ENCODE results near the gene ARIH2. TPM values are rescaled to one million over a fixed set of nuclear protein-coding genes. Genes with fewer than 3 reads are reported as not detected.
A peak's percentile ranks its signal among the peaks of the same experiment; 100 is the strongest.

ARIH2 gene
- total RNA-seq, 1 donor from 2014 or later = 124 TPM

DNA sequence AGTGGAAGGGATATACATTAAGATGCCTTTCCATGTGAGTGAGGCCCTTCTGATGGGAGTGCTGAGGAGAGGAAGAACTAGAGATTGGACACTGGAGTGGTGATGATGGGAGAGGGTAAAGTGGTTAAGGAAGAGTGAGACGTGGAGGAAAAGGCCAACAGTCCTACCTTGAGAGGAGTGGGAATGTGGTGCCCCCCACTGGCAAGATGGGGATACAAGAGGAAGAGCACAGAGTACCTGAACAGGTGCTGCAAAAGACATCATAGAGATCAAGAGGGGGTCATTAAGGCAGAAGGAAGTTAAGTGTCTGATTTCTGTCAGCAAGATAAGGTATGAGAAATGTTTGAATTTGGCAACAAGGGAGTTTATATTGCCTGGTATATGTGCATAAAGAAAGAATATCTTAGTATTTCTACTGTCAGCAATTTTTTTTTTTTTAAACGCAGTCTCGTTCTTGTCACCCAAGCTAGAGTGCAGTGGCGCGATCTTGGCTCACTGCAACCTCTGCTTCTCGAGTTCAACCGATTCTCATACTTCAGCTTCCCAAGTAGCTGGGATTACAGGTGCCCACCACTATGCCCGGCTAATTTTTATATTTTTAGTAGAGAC, 34.0 kb downstream of the ARIH2 start:
- H3K36me3 ChIP-seq (ENCODE audit: control insufficient read depth, insufficient read depth, low read length) = peaks cover 8% of the 10 kb centered on the region
- peak; percentile 31 for DNase-seq (ENCODE audit: low read depth)
- no peaks in the 10 kb centered on the region for H3K27me3 ChIP-seq (ENCODE audit: control insufficient read depth, insufficient read depth, low read length)
- no peak for FAIRE-seq
- no peak overlapping the region for H3K4me3 ChIP-seq (ENCODE audit: low read depth, low read length)
- TF ChIP-seq CTCF (IDR thresholded peaks at IDR 0.05; ENCODE audit: insufficient read depth, low read length, severe bottlenecking) = peak; percentile 36

DNA sequence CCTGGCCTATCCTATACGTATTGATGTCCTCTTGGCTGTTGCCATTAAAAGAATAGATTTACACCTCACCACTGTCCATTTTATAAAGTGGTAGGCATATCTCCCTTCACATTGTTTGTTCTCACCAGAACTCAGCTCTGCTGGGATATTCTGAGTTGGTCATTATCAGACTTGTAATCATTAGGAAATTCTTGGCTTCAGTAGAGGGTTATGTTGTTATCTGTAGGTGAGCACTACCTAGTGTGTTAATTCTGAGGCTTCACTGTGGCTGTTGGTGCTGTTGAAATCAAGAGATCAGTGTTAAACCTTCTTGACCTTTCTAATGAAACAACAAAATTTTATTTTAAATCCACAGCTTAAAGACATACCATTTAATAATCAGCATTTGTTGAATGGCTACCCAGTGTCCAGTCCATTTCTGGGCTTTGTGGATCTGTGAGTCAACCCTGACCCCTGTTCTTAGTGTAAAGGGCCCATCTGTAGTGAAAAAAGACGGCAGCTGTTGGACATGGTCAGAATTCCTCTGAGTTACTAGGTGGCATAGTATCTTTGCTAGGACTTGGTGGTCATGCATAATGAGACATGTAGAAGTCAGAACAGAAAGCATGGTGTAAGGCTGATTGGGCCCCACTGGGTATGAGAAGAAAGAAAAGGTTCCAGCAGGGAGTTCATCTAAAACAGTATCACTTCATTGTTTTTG, 38.5 kb downstream of the ARIH2 start:
- TF ChIP-seq CTCF (IDR thresholded peaks at IDR 0.05; ENCODE audit: insufficient read depth, low read length, severe bottlenecking) = no peak
- H3K36me3 ChIP-seq (ENCODE audit: control insufficient read depth, insufficient read depth, low read length) = peaks cover 12% of the 10 kb centered on the region
- DNase-seq (ENCODE audit: low read depth) (no peak), FAIRE-seq (no peak)
- H3K4me3 ChIP-seq (ENCODE audit: low read depth, low read length) = no peak overlapping the region
- H3K27me3 ChIP-seq (ENCODE audit: control insufficient read depth, insufficient read depth, low read length) = no peaks in the 10 kb centered on the region

GRCh38 chr3:48960841-48961413, 42.3 kb downstream of the ARIH2 start:
- DNase-seq (ENCODE audit: low read depth) (no peak), FAIRE-seq (no peak)
- Histone ChIP-seq H3K4me3 (ENCODE audit: low read depth, low read length) (no peak overlapping the region), H3K36me3 (ENCODE audit: control insufficient read depth, insufficient read depth, low read length) (peaks cover 12% of the 10 kb centered on the region), H3K27me3 (ENCODE audit: control insufficient read depth, insufficient read depth, low read length) (no peaks in the 10 kb centered on the region)
- TF ChIP-seq CTCF (IDR thresholded peaks at IDR 0.05; ENCODE audit: insufficient read depth, low read length, severe bottlenecking) = no peak

- no peaks in the 10 kb centered on the region for H3K27me3 ChIP-seq (ENCODE audit: control insufficient read depth, insufficient read depth, low read length)
- FAIRE-seq (no peak), DNase-seq (ENCODE audit: low read depth) (no peak)
- no peak overlapping the region for H3K4me3 ChIP-seq (ENCODE audit: low read depth, low read length)
- TF ChIP-seq CTCF (IDR thresholded peaks at IDR 0.05; ENCODE audit: insufficient read depth, low read length, severe bottlenecking) = no peak
- peaks cover 9% of the 10 kb centered on the region for H3K36me3 ChIP-seq (ENCODE audit: control insufficient read depth, insufficient read depth, low read length)
These were observed 43.7 kb downstream of the ARIH2 start for GRCh38 chr3:48962340-48962739.

DNA sequence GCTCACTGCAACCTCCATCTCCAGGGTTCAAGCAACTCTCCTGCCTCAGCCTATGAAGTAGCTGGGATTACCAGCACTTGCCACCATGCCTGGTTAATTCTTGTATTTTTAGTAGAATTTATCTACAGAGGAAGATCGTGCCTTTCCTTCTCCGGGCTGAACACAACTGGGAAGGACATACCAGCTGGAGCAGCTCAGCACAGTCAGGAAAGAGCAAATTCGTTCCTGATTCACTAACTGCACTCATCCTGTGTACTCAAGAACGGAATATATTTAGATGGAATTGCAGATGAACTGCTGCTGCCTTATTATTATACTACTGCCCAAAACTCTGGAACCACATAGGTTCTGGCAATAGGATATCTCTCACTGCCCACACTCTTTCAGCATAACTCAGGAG, 44.3 kb downstream of the ARIH2 start:
- DNase-seq (ENCODE audit: low read depth) = no peak
- peaks cover 7% of the 10 kb centered on the region for H3K36me3 ChIP-seq (ENCODE audit: control insufficient read depth, insufficient read depth, low read length)
- no peaks in the 10 kb centered on the region for H3K27me3 ChIP-seq (ENCODE audit: control insufficient read depth, insufficient read depth, low read length)
- no peak overlapping the region for H3K4me3 ChIP-seq (ENCODE audit: low read depth, low read length)
- no peak for TF ChIP-seq CTCF (IDR thresholded peaks at IDR 0.05; ENCODE audit: insufficient read depth, low read length, severe bottlenecking)
- no peak for FAIRE-seq
